ENCODE measurements around the gene MBNL1.

MBNL1 gene

GRCh38 chr3:152448091-152448490, 179.4 kb downstream of the MBNL1 start:
- no peak for DNase-seq (ENCODE audit: low spot score)

- DNase-seq (ENCODE audit: low spot score) = no peak
These were observed 183.6 kb downstream of the MBNL1 start for GRCh38 chr3:152452318-152452717.

GRCh38 chr3:152454076-152454875, 185.5 kb downstream of the MBNL1 start:
- DNase-seq (ENCODE audit: low spot score) = no peak

- no peak for DNase-seq (ENCODE audit: low spot score)
These were observed 187.3 kb downstream of the MBNL1 start for GRCh38 chr3:152455989-152456388.

- no peak for DNase-seq (ENCODE audit: low spot score)
These were observed 189.0 kb downstream of the MBNL1 start for GRCh38 chr3:152457500-152458375.

DNA sequence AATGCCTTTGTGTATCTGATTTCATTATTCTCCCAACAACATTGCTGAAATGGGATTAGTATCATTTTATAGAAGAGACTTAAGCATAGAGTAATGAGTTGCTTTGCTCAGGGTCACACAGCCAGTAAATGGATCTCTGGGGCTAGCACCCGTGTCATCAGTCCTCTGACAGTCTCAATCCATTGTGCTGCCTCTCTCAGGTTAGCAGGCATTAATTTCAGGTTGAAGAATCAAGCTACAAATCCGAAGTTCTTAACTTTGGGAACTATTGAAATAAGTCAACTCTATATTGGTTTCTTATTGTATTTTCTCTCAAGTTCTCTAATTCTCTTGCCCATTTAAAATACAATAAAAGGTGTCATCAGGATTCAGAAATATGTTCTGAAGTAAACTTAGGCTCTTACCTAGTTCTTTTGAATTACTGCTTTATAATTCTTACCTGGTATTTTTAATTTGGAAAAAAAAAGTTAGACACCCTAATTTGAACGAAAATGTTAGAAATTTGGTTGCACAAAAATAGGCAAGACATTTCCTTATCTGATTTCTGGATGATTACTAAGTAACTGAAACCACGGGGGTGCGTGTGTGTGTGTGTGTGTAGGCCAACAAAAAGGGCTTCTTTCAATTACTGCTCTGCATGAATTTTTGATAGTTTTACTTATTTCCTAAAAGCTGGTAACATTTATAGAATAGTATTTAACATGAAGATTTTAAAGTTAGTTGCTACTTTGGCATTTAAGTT, 189.8 kb downstream of the MBNL1 start:
- no peak for DNase-seq (ENCODE audit: low spot score)

DNA sequence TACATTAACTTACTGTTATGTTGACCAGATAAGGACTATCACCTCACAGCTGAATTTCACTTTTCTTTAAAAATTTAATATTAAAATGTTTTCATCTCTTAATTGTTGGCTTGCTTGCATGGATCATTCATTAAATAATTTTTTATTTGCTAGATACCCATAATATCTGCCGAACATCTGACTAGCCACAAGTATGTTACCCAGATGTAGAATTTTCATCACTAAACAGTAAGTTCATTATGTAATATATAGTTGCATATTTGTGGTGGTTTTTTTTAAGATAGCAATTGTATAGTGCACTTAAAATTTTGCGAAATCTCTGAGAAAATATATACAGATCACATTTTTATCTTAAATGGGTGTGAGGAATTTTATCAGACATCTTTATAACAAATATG, 190.4 kb downstream of the MBNL1 start:
- no peak for DNase-seq (ENCODE audit: low spot score)

GRCh38 chr3:152459572-152459971, 190.8 kb downstream of the MBNL1 start:
- no peak for DNase-seq (ENCODE audit: low spot score)

- DNase-seq (ENCODE audit: low spot score) = no peak
These were observed 192.2 kb downstream of the MBNL1 start for GRCh38 chr3:152460936-152461335.

DNA sequence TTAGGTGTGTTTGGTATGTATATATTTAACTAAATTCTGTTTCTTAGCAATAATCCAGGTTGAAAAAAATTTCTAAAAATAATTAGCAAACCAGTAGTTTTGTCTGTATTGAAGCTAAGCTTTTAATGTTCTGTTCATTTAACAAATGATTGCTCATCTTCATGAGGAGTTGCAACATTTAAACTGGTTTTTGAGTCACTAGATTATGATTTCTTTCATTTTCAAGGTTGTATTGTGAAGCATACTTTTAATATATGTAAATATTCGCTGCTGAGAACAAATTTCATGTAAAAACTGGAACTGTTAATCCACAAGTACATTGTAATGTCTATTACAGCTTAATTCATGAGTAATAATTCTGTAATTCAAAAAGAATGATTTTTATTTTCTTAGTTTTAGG, 192.7 kb downstream of the MBNL1 start:
- DNase-seq (ENCODE audit: low spot score) = no peak

DNA sequence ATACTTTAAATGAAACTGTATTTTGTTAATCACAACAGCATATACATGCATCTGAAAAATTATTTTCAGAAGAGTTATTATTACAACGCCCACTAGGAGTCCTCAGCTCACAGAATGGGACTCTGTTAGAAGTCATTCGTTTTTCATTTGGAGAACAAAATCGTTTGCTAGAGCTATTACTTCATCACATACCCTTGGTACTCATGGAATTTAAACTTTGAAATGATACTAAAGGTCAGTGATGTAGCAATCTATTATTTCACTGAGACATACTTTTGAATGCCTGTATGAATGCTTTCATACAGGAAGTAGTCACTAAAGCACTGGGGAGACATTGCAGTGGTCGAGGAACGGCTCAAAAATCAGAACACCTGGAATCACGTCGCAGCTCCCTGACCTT, 198.1 kb downstream of the MBNL1 start:
- peak; percentile 6 for DNase-seq (ENCODE audit: low spot score)

DNA sequence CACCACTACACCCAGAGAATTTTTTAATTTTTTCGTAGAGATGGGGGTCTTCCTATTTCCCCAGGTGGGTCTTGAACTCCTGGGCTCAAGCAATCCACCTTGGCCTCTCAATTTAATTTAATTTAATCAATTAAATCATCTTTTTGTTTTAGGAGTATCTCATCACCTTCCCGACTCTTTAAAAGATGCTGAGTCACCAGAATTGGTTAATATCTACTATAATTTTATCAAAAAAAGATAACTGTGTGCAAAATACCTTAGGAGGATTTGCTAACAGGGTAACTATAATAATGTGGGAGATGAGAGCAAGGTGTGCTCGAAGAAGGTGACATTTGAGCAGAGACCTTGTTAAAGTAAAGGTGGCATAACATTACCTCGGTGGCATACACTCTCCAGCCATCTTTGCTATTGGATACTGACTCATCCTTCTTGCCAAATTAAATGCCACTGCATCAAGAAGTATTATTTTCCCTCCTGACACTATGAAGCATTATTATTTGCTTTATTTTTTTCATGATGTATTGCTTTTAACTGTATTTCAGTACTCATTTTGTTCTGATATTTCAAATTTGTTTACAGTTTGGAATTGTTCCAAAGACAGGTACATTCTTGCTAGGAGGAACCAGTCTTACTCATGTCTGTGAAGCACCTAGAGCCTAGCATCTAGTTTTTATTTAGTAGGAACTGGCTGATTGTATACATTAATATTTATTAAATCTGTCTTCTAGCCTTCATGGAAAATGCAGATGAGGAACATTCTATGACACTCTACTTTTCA, 200.7 kb downstream of the MBNL1 start:
- DNase-seq (ENCODE audit: low spot score) = no peak

DNA sequence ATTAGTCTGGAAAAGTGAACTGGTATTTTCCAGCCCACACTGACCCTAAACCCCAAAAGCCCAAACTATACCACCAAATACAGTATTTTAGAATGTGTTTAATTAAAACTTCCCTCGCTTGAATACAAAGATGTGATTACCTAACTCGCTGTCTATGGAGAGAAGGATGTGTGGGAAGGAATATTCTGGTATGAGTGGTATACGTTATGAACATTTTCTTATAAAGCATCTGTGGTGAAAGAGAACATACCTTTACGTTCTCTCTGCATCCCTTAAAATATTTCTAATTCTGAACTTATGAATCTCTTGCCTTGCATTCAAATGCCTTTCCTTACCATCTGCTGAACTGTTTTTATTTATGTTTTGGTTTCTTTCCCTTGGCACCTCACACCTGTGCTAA, 201.4 kb downstream of the MBNL1 start:
- no peak for DNase-seq (ENCODE audit: low spot score)

- no peak for DNase-seq (ENCODE audit: low spot score)
These were observed 202.2 kb downstream of the MBNL1 start for GRCh38 chr3:152470893-152471292.

- DNase-seq (ENCODE audit: low spot score) = peak; percentile 58
These were observed 203.3 kb downstream of the MBNL1 start for GRCh38 chr3:152471814-152472671.

DNA sequence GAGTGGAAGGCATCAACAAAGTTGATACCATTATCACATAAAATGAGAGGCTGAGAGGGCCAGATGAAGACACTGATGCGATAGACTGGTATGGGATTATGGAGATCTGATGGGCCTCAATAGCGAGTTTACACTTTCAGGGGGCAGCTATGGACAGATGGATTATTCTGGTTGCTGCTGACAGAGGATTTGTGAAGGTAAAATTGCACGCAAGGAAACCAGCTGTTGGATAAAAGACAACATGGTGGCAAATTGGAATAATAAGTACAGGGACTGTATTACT, 203.9 kb downstream of the MBNL1 start:
- no peak for DNase-seq (ENCODE audit: low spot score)

DNA sequence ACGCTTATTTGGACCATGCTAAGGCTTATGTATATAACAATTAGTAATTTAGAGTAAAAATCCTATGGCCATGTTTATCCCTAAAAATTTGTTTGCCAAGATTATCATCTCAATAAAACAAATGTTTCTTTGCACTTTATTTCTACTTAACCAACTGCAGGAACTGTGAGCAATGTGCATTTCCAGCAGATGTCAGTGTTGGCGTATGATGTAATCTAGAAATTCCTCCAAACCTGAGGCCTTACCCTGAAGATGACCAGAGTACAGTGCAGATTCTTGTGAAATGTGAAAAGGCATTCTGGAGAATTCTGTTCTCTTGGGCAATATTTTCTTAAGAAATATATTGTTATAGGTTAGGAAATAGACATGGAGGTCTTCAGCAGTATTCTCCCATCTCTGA, 205.9 kb downstream of the MBNL1 start:
- peak; percentile 11 for DNase-seq (ENCODE audit: low spot score)

DNA sequence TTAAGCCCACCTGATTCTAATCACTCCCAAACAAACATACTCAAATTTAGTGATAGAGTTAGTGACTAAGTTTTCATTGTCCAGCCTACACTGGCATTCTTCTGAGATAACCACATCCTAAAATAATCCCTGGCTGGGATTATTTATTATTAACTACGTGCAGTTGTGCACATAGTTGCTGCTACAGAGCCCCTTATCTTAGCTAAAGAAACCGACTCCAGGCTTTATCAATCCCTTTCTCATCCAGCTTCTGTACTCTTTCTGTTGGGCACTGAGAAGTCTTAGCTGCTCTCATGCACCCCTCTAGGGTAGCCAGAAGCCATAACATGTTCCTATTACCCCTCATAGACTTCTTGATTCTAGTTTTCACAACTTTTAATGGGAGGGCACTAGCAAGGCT, 208.7 kb downstream of the MBNL1 start:
- DNase-seq (ENCODE audit: low spot score) = no peak

DNA sequence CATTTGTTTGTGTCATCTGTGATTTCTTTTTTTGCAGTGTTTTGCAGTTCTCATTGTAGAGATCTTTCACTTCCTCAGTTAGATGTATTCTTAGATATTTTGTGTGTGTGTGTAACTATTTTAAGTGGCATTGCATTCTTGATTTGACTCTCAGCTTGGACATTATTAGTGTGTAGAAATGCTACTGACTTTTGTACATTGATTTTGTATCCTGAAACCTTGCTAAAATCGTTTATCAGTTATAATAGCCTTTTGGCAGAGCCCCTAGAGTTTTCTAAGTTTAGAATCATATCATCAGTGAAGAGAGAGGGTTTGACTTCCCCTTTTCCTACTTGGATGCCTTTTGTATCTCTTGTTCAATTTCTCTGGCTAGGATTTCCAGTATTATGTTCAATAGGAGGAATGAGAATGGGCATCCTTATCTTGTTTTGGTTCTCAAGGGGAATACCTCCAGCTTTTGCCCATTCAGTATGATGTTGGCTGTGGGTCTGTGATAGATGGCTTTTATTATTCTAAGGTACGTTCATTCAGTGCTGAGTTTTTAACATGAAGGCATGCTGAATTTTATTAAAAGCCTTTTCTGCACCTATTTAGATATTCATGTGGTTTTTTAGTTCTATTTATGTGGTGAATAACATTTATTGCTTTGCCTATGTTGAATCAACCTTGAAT, 211.7 kb downstream of the MBNL1 start:
- no peak for DNase-seq (ENCODE audit: low spot score)

GRCh38 chr3:152486364-152486763, 217.6 kb downstream of the MBNL1 start:
- DNase-seq (ENCODE audit: low spot score) = no peak

GRCh38 chr3:152488449-152488848, 219.7 kb downstream of the MBNL1 start:
- DNase-seq (ENCODE audit: low spot score) = no peak
